GM23338 (cell line): ENCODE data around the gene SRP14. TPM values are rescaled to one million over a fixed set of nuclear protein-coding genes. Genes with fewer than 3 reads are reported as not detected.

Experiments
- ATAC-seq: fragments of 200-7000 bp; cut with Tn5 transposase; 3 replicates; pipeline ENCODE4 v1.9.1; 2020
- DNase-seq: peaks from one replicate; pipeline ENCODE4 v3.0.0-alpha.2; 2015; ENCODE audit warnings: low spot score
- H2AFZ ChIP-seq: fragments of 200-600 bp; sonication (generic); 2 replicates; pipeline ENCODE4 v1.8.0; 2016; ENCODE audit warnings: antibody characterized with exemption, mild to moderate bottlenecking, moderate library complexity
- H3F3A ChIP-seq: fragments of 200-600 bp; sonication (generic); replicated peaks from 2 replicates; pipeline ENCODE4 v1.8.0; 2017; ENCODE audit warnings: antibody characterized with exemption, mixed run types, low read depth
- H3K27ac ChIP-seq: fragments of 200-600 bp; sonication (generic); 2 replicates; pipeline ENCODE4 v1.6.1; 2016; ENCODE audit warnings: low read depth
- H3K27me3 ChIP-seq: fragments of 200-600 bp; sonication (generic); 2 replicates; pipeline ENCODE4 v1.8.0; 2016; ENCODE audit warnings: mild to moderate bottlenecking, mixed run types, moderate library complexity; ENCODE audit not compliant: insufficient read depth
- H3K36me3 ChIP-seq: fragments of 200-600 bp; sonication (generic); 2 replicates; pipeline ENCODE4 v1.8.0; 2016; ENCODE audit warnings: mild to moderate bottlenecking; ENCODE audit not compliant: insufficient read depth
- H3K4me1 ChIP-seq: fragments of 200-600 bp; sonication (generic); 2 replicates; pipeline ENCODE4 v1.8.0; 2016; ENCODE audit warnings: mild to moderate bottlenecking, moderate library complexity; ENCODE audit not compliant: insufficient read depth
- H3K4me2 ChIP-seq: fragments of 200-600 bp; sonication (generic); 2 replicates; pipeline ENCODE4 v1.7.1; 2017; ENCODE audit warnings: mixed run types
- H3K4me3 ChIP-seq: fragments of 200-600 bp; sonication (generic); 2 replicates; pipeline ENCODE4 v1.6.1; 2016; ENCODE audit warnings: mixed run types
- H3K79me2 ChIP-seq: fragments of 200-600 bp; sonication (generic); replicated peaks from 2 replicates; pipeline ENCODE4 v1.8.0; 2017; ENCODE audit warnings: mild to moderate bottlenecking; ENCODE audit not compliant: insufficient read depth
- H3K9me2 ChIP-seq: fragments of 200-600 bp; sonication (generic); 2 replicates; pipeline ENCODE4 v1.8.0; 2017; ENCODE audit not compliant: insufficient read depth
- H4K20me1 ChIP-seq: fragments of 200-600 bp; sonication (generic); replicated peaks from 2 replicates; pipeline ENCODE4 v1.8.0; 2017; ENCODE audit warnings: mild to moderate bottlenecking; ENCODE audit not compliant: insufficient read depth
- H3K27ac Mint-ChIP-seq: 2 replicates; pipeline ENCODE4 v1.8.0; 2020; ENCODE audit warnings: inconsistent platforms, mild to moderate bottlenecking, moderate library complexity, mixed read lengths
- H3K27me3 Mint-ChIP-seq: 3 replicates; pipeline ENCODE4 v1.8.0; 2022; ENCODE audit warnings: low read depth, mild to moderate bottlenecking, moderate library complexity, mixed read lengths, inconsistent platforms; ENCODE audit not compliant: insufficient read depth, poor library complexity
- H3K36me3 Mint-ChIP-seq: 3 replicates; pipeline ENCODE4 v1.8.0; 2021; ENCODE audit warnings: low read depth, mild to moderate bottlenecking, inconsistent platforms, moderate library complexity, mixed read lengths
- H3K4me1 Mint-ChIP-seq: 3 replicates; pipeline ENCODE4 v1.8.0; 2020; ENCODE audit warnings: mild to moderate bottlenecking, inconsistent platforms, mixed read lengths
- H3K4me3 Mint-ChIP-seq: 3 replicates; pipeline ENCODE4 v1.8.0; 2021; ENCODE audit warnings: moderate library complexity, mild to moderate bottlenecking, inconsistent platforms, mixed read lengths
- H3K9me3 Mint-ChIP-seq: 3 replicates; pipeline ENCODE4 v1.8.0; 2020; ENCODE audit warnings: moderate library complexity, mild to moderate bottlenecking, inconsistent platforms, mixed read lengths
- CTCF ChIP-seq, 2 experiments: fragments of 200-600 bp in 1 of 2; sonication (generic) in 1 of 2; conservative IDR thresholded peaks; 2 replicates each; pipeline versions ENCODE4 v1.5.1 to v1.6.1; 2016 to 2017; ENCODE audit warnings: antibody characterized with exemption in 2 of 2, low read depth in 2 of 2, mild to moderate bottlenecking in 2 of 2, moderate library complexity in 1 of 2
- NANOG ChIP-seq: IDR thresholded peaks from 2 replicates; pipeline ENCODE4 v1.6.1; 2016; ENCODE audit warnings: antibody characterized with exemption, borderline replicate concordance
- REST ChIP-seq: IDR thresholded peaks from one replicate; pipeline ENCODE4 v1.6.1; 2018; ENCODE audit warnings: antibody characterized with exemption; ENCODE audit not compliant: unreplicated experiment
- STAT1 ChIP-seq: IDR thresholded peaks from one replicate; pipeline ENCODE4 v1.6.1; 2016; ENCODE audit warnings: antibody characterized with exemption; ENCODE audit not compliant: unreplicated experiment
- ZNF114 ChIP-seq: fragments of 250-450 bp; sonication (Bioruptor Pico); IDR thresholded peaks from 2 replicates; pipeline ENCODE4 v1.5.0; 2020; ENCODE audit warnings: mild to moderate bottlenecking, moderate library complexity
- ZNF462 ChIP-seq: fragments of 250-450 bp; sonication (Bioruptor Pico); IDR thresholded peaks from 2 replicates; pipeline ENCODE4 v1.5.0; 2020; ENCODE audit warnings: mild to moderate bottlenecking, moderate library complexity
- polyA plus RNA-seq: library from polyadenylated mRNA; unstranded; fragments of >200 nt; fragmentation: Nextera tagmentation; extraction: Ambion mirVana; gene quantifications from 2 replicates; pipeline ENCODE4 v1.2.1, GENCODE V29; 2016
- total RNA-seq: library from RNA; depleted of rRNA; stranded (reverse); fragments of >200 nt; shearing (Covaris generic); gene quantifications from 2 replicates; pipeline ENCODE4 v1.2.3, GENCODE V29; 2014

Gene SRP14
- total and polyA plus RNA-seq, 2 experiments from 2014 or later = 249 to 1,412 TPM

GRCh38 chr15:39999538-40000200 is 39.3 kb downstream of the SRP14 start:
- ATAC-seq = no peak
- Histone ChIP-seq H3K27me3 (no peaks in the 10 kb centered on the region), H3K27ac (no peak overlapping the region), H3K9me2 (no peaks in the 10 kb centered on the region), H3K4me2 (no peak overlapping the region), H3K4me3 (no peak overlapping the region), H4K20me1 (no peaks in the 10 kb centered on the region), H3K4me1 (0 out of 2 replicates have a peak, but pooled peaks cover 4% of the 10 kb centered on the region), H3K36me3 (peaks cover 59% of the 10 kb centered on the region), H3K79me2 (no peaks in the 10 kb centered on the region), H3F3A (peaks cover 4% of the 10 kb centered on the region), H2AFZ (no peak overlapping the region)
- Mint-ChIP-seq H3K36me3 (peaks cover 71% of the 10 kb centered on the region), H3K4me3 (no peak overlapping the region), H3K27ac (no peak overlapping the region), H3K27me3 (no peaks in the 10 kb centered on the region), H3K9me3 (no peaks in the 10 kb centered on the region), H3K4me1 (peaks cover 5% of the 10 kb centered on the region; the same call in 2 of the 3 replicates)
- no peak for DNase-seq
- no peak for TF ChIP-seq CTCF (conservative IDR thresholded peaks at IDR 0.05; ENCODE audit: low read depth in 2 of 2)

GRCh38 chr15:39998511-39999077 is 40.4 kb downstream of the SRP14 start:
- H3K4me3 Mint-ChIP-seq = no peak overlapping the region
- TF ChIP-seq REST (no peak), ZNF114 (CRISPR knock-in tag) (no peak), STAT1 (no peak), ZNF462 (CRISPR knock-in tag) (no peak), NANOG (no peak)

More at GRCh38 chr15:39998511-39999077, 40.4 kb downstream of the SRP14 start:
- Histone ChIP-seq H3K4me2 (no peak overlapping the region), H3F3A (peaks cover 4% of the 10 kb centered on the region), H3K9me2 (no peaks in the 10 kb centered on the region), H3K4me3 (no peak overlapping the region), H3K4me1 (0 out of 2 replicates have a peak, but pooled peaks cover 4% of the 10 kb centered on the region), H2AFZ (no peak overlapping the region), H3K27me3 (no peaks in the 10 kb centered on the region), H4K20me1 (no peaks in the 10 kb centered on the region), H3K36me3 (peaks cover 54% of the 10 kb centered on the region), H3K79me2 (no peaks in the 10 kb centered on the region), H3K27ac (no peak overlapping the region)
- Mint-ChIP-seq H3K27me3 (no peaks in the 10 kb centered on the region), H3K9me3 (no peaks in the 10 kb centered on the region), H3K27ac (no peak overlapping the region), H3K36me3 (peaks cover 69% of the 10 kb centered on the region), H3K4me1 (peaks cover 5% of the 10 kb centered on the region; the same call in 2 of the 3 replicates)
- ATAC-seq = no peak
- no peak for DNase-seq
